ENCODE results near the gene GRM4.
A peak's percentile ranks its signal among the peaks of the same experiment; 100 is the strongest.

GRM4 gene

DNA sequence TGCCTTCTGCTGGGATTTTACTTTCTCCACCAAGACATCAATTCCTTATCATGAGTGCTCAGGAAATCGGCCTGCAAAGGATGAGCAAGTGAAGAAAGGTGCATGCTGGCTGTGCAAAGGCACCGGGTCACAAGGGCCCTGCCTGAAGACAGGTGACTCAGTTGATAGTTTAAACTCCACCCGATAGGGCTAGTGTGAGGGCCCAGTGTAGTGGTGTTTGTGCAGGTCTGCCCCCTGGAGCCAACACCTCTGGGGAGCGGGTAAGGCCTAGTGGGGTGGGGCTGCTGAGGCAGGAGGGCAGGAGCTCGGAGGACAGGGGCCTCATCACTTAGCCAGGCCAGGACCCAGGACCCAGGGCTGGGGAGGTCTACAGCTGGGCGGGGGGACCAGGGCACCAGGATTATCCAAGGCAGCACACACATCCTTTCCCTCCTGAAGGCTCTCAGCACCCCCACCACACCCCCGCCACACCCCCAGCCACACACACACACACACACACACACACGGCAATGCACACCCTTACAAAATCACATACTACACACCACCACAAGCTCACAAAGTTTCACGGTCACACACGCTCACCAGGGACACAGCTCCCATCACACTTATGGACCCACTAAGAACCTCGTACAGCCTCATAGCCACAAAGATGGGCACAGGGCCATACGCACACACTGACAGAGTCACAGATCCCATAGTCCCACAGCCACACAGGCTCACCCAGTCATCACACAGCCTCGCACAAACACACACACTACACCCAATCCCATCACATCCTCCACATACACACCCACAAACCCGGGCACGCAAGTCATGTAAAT is 75.4 kb downstream of the GRM4 start:
- TF ChIP-seq CTCF (conservative IDR thresholded peaks at IDR 0.05), result no peak
- no peak overlapping the region for H3K27ac ChIP-seq

DNA sequence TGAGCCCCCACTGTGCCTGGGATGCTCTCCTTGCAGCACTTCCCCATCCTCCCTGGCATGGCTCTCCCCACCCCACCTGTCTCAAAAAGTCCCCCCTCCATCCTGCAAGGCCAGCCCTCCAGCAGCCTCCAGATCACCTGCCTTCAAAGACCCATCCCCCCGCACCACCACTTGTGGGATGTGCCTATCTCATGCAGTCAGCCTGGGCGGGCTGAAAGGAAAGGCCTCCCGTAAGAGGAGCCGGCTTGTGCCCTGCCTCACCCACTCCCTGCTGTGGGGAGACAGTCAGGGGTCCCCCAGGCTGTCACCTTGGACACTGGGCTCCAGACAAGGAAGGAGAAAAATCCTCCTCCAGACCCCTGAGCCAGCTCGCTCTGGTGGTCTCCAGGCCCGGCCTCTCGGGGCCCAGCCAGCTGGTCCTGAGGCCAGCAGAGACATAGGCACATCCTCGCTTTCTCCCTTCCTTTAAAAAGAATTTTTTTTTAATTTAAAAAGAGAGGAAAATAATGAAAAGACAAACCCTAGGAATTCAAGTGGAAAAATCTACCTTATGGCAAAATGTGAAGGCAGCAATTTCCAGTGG is 77.3 kb downstream of the GRM4 start:
- no peak for TF ChIP-seq CTCF (conservative IDR thresholded peaks at IDR 0.05)

GRCh38 chr6:34067814-34068213 is 78.1 kb downstream of the GRM4 start:
- H3K27ac ChIP-seq, result no peak overlapping the region
- TF ChIP-seq CTCF (conservative IDR thresholded peaks at IDR 0.05), result no peak

More for the DNA sequence above, 77.3 kb downstream of the GRM4 start:
- H3K27ac ChIP-seq, result no peak overlapping the region

DNA sequence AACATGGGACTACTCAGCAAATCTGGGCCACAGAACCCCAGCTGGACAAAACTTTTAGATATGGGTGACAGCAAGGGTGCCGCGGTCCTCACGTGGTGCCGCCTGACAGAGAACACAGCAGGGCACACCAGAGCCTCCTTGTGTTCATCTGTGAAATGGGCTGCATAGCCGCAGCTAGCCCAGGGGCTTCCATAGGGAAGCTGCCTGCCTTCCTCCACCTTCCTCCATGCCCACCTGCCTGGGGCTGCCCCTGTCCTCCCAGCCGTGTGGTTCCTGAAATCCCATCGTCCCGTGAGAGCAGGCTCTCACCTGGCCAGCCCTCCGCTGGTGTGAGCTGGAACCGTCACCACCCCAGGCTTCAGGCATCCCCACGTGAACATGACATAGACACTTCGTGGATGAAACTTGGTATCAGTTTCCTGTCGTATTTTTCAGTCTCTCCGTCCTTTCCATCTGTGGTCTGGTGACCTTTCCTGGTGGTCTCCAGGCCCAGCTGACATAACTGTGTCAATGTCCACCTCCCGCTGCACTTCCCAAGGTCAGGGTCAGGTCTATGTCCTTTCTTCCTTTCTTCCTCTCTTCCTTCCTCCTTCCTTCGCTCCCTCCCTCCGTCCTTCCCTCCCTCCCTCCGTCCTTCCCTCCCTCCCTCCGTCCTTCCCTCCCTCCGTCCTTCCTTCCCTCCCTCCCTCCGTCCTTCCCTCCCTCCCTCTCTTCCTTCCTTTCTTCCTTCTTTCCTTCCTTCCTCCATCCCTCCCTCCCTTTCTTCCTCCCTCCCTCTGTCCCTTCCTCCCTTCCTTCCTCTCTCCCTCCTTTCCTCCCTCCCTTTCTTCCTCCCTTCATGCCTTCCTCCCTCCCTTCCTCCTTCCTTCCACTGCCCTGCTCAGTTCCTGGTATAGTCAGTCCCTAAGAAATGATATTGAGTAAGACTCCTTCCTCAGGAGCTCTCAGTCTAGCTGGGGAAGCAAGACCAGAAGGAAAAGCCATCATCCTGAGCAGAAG is 78.8 kb downstream of the GRM4 start:
- TF ChIP-seq CTCF (conservative IDR thresholded peaks at IDR 0.05), result peak; percentile 38; the same call in 1 of the 2 replicates
- H3K27ac ChIP-seq, result no peak overlapping the region

DNA sequence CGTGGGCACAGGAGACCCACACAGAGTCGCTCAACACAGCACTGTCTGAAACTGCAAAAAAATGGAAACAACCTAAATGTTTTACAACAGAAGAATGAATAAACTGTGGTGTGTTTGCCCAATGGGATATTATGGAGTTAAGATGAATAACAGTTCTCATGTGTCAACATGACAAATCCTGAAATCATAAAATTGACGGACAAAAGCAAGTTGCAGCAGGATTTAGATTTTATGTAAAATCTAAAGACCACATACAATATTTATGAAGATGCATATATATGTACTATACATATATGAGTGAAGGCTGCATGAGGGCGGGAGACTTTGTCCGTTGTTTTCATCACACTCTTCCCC is 79.7 kb downstream of the GRM4 start:
- no peak overlapping the region for H3K27ac ChIP-seq
- TF ChIP-seq CTCF (conservative IDR thresholded peaks at IDR 0.05), result no peak

DNA sequence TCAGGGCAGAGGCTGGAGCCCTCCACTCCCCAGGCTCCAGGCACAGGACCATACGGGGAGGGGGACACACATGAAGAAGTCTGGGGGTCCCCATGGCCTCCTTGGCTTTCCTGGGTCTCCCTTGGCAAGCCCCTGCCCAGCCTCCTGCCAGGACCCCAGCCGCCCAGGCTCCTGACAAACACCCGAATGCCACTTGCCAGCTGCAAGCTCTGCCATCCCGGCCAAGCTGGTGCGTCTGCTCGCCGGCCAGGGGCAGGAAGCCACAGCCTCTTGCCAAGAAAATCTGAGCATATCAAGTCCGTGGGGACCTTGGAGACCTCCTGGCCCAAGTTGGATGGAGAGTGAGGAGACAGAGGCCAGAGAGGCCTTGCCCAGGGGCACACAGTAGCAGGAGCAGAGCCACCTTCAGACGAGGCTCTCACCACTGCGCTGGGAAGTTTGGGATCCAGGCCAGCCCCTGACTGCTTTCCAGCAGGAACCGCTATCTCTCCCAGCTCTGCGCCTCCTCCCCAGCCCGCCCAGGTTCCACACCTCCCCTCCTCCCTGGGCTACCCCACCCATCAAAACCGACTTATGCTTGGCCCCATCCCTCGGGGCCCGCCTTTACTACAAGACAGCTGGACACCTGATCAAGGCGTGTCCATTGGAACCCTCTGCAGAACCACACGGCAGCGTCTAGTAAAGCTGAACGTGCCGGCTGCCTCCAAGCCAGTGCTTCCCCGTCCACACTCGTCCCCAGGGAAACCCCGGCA is 80.2 kb downstream of the GRM4 start:
- no peak overlapping the region for H3K27ac ChIP-seq
- no peak for TF ChIP-seq CTCF (conservative IDR thresholded peaks at IDR 0.05)
